NCI-H2171 treated with DMSO at 0.1 percent for 48 hours (cell line): ENCODE measurements around the gene CHAF1A.

Experiments used
- DNase-seq: peaks from one replicate; lab custom pipeline; 2025; lab: John Stamatoyannopoulos, UW

CHAF1A gene

GRCh38 chr19:4442819-4443146 is 40.3 kb downstream of the CHAF1A start:
- no peak for DNase-seq

DNA sequence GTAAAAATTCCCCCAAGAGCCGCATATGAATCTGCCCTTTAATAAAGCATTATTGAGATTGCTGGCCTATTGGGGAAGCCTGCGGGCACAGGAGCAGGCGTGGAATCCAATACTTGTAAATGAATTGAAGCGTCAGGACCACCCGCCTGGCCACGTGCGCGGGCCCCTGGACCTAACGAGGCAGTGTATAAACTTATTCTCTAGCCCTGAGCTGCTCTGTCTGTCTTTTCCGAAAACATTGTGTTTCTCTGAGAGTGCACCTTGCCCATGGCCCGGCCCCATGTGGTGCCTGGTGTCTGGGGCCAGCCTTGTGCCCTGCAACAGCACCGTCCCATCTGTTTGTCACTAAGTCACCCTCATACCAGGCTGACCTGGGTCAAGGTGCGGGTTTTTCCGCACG is 40.7 kb downstream of the CHAF1A start:
- DNase-seq, result no peak

GRCh38 chr19:4443966-4444764 is 41.7 kb downstream of the CHAF1A start:
- no peak for DNase-seq

DNA sequence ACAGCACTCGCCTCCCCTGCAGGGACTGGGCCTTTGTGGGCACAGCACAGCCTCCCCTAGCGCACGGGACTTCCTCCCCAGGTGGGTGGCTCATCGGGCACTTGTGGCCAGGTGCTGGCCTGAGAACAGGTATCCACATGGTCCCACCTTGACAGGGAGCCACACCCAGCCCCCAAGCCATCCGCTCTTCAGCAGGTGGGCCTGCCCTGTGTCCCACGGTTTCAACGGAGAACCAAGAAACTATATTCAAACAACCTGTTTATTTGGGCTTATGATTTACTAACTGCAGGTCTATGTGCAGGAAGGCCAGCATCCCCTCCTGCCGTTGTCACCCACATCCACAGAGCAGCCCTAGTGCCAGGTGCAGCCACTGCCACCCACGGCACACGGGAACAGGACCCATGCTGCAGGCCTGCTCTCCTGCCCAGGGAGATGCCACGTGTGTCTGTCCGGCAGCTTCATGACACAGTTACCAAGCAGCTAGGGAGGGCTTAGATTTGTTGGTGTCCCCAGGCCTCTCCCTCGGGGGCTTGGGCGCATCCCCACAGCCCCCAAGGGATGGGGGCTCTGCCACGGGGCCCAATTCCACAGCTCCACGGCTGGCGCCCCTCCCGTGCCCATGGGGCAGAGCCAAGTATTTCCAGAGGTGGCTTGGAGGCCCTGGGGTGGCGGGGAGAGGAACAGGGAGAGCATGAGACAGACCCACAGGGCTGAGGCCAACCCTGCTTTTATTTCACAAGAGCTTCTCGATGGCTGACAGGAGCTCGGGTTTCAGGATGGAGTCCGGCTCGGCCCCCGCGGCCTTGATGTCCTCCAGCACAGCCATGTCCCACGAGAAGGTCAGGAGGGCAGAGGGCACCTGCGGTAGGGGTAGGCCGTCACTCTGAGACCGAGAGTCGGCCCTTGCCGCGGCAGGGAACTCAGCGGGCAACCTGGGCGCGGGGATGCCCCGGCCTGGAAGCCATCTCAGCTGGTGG is 42.6 kb downstream of the CHAF1A start:
- DNase-seq, result no peak

- DNase-seq, result no peak
These were observed 43.7 kb downstream of the CHAF1A start for GRCh38 chr19:4445963-4446703.

DNA sequence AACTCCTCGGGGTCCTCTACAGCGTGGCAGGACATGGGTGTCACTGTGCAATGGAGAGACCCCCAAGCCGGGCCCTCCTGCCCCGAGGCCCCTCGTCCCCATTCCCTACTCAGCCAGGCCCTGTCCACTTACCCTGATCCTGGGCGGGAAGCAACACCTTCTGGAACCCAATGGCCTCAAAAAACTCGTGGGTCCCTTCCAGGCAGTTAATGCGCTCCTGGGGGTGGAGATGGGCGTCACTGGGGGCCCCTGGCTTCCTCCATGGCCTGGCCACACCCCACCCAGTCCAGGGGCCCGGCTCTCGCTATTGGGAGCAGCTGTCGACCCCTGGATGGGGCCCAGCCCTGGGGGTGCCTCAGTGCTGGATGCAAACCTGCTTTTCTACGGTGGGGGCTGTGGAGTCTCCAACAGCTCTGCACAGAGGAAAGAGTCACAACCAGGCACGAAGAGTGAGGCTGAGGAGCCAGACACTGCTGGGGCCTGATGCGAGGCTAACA is 44.3 kb downstream of the CHAF1A start:
- DNase-seq, result no peak

- no peak for DNase-seq
These were observed 45.1 kb downstream of the CHAF1A start for GRCh38 chr19:4447327-4448146.

DNA sequence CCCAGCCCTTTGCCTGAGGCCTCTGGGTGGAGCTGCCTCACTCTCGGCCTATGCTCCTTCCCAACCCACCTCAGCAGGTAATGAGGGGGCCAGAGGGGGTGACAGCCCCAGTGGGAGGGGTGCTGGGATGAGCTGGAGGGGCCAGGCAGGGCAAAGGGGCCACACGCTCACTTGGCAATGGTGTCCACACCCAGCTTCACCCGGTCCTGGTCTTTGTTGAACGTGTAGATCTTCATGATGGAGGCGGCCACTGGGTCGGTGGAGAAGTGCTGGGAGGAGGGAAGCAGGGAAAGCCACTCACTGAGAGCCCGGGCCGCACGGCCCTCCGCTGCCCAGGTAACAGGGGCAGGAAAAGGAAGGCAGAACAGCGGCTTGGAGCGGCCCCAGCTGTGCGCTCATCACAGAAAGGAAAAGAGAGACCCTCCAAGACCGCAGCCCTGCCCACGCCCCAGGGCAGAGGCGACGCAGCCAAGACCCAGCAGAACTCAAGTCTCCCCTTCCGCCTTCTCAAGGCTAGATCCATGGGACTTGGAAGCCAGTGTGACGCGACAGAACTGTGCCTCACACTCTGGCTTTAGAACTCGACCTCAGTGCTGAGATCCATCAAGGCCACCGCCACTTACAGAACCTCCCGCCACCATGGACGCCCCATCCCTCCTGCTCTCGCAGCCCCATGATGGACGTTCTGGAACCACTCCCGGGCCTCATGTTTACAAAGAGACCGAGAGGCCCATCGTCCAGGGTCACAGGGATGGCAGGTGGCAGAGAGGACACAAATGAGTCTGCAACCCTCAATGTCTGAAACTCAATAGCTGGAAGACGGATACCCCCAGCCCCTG is 45.9 kb downstream of the CHAF1A start:
- no peak for DNase-seq

GRCh38 chr19:4449022-4449638 is 46.7 kb downstream of the CHAF1A start:
- DNase-seq, result peak; percentile 99

- peak; percentile 99 for DNase-seq
These were observed 47.2 kb downstream of the CHAF1A start for GRCh38 chr19:4449639-4450028.

DNA sequence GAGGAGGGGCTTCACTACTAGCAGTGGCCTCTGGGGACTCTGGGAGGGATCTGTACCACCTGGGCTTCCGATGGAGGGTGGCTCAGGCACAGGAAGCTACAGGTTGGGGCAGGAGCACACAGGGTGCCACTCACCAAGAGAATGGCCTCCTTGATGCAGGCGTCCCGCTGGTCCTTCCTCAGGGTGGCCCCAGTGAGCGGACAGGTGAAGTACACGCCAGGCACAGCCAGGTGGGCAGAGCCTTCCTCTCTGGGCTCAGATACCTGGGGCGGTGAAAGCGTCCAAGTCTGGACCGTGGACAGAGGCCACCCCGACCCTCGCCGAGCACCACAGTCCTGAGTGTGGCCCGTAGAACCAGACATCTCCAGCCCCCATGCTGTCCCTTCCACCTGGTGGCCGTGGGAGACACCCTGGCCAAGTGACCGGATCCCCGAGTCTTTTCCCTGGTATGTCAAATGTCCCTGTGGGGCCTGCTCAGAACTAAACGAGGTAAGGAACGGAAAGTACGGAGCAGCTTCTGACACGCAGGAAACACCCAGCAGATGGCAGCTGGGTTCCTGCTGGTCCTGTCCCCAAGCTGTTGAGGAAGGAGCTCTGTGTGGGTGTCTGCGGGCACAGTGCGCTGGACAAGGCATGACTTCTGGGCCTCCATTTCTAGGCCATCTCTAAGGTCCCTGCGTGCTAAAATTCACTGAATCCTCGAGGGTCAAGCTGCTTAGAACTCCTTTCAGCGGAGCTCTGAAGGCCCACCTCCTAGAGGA is 50.0 kb downstream of the CHAF1A start:
- DNase-seq, result peak; percentile 29

DNA sequence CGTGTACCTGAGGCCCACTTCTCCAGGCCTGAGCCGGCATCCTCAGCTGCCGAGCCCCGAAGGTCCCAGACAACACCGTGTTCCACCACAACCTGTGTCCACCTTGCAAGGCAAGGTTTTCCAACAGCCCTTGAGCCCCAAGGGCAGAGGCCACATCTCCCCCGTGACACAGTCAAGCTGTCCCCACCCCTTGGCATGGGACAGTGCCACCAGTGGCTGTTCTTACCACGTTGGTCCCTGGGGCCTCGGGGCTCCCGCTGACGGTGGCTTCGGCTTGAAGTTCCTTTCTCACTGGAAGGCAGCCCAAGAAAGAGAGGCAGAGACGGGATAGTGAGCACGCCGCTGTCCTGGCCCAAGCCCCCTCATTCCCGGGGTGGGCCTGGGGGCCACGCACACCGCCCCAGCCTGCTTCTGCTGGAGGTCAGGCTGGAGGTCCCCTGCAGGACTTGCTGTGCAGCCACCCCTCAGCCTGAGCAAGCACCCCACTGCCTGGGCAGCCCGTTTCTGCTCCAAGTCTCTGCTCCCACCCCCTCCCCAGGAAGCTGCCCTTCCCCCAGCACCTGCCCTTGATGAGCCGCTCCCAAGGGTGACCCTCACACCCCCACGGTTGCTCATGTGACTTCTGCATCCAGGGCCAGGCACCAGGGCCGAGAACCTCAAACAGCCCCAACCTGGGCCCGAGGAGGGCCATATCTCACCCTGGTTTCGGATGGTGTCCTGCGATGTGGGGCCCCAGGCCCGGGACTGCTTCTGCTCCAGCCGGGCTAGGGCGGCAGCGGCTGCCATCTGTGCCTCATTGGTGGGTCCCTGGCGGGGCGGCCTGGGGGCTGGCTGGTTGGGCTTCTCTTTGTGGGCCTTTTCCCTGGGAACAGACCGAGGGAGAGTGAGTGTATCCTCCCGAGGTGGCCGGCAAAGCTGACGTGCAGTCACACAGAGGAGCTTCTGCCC is 51.1 kb downstream of the CHAF1A start:
- DNase-seq, result no peak

DNA sequence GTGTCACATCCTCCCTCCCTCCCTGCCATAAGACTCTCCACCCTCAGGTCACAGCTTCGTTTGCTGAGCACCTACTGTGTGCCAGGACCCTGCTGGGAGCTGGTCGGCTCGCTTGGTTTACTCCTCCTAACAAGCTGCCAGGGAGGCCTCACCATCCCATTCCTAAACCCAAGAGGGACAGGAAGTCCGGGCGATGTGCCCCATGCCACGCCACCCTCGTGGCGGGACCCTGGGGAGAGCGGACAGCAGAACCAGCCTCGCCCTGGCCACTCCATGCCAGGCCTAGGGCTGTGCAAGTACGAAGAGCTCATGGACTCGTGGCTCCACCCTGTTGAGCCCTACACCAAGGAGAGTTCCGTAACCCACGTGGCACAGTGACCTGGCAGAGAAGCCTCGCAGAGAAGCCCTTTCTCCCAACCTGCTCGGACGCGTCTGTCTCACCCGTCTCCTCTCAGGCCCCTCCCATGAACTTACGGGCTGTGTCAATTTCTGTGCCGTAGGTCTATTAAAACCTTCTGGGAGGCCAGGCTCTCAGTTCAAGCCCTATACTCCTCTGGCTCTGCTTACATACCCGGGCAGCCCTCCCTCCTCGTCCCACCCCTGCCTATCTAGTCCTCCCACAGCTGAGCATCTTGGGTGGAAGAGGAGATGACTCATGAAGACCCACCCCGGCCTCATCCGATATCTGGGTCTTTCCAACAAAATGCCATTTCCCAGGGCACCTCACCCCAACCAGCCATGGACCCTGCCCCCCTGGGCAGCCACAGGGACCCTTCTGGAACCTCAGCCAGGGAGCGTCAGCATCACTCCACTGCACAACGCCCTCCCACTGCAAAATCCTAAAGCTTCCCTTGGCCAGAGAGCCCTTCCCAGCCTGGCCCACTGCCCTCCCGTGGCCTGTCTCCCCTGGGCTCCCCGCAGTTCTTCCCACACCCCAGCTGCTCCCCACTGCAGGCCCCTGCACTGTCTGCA is 52.6 kb downstream of the CHAF1A start:
- DNase-seq, result peak; percentile 54

- DNase-seq, result peak; percentile 84
These were observed 53.5 kb downstream of the CHAF1A start for GRCh38 chr19:4455719-4456475.

DNA sequence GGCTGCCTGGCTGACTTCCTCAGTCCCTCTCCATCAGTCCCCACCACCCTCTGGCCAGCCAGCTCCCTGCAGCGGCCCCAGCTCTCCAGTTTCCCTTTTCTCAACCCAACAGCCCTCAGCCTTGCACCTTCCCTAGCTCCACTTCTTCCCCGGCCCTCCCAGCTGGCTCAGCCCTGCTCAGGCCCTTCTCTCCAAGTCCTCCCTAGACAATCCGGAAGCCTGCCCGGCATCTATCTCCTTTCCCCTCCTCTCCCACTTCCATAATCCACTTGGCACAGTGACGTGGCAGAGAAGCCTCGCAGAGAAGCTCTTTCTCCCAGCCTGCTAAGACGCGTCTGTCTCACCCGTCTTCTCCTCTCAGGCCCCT is 54.0 kb downstream of the CHAF1A start:
- no peak for DNase-seq
